HUDEP-2 (cell line): ENCODE results near the gene COLGALT1.
A peak's percentile ranks its signal among the peaks of the same experiment; 100 is the strongest.
"Not testable (repeated sequence)": the region's sequence is repeated elsewhere in the genome, so short reads cannot be mapped to it uniquely, and the experiment has no call there.

Experiments used
- DNase-seq, 76 experiments: peaks; one replicate each; lab custom pipeline; 2025; ENCODE audit not compliant: unreplicated experiment in 76 of 76; lab: John Stamatoyannopoulos, UW

The COLGALT1 gene

GRCh38 chr19:17556995-17557394 is 1.5 kb downstream of the COLGALT1 start:
- no peak for DNase-seq

GRCh38 chr19:17557466-17557865 is 2.0 kb downstream of the COLGALT1 start:
- no peak for DNase-seq

DNA sequence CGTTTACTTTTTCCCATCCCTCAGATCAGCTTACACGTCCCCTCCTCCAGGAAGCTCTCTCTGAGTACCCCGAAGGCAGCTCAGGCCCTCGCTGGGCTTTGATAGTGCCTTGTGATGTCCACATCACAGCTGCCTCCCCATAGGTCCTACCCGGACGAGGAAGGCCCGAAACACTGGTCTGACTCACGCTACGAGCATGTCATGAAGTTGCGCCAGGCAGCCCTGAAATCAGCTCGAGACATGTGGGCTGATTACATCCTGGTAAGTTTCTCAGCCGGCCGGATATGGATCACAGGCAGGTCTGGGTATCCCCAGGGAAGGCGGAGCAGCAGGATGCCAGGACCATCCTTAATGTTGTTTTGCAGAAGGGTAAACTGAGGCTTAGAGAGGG is 4.8 kb downstream of the COLGALT1 start:
- no peak for DNase-seq

DNA sequence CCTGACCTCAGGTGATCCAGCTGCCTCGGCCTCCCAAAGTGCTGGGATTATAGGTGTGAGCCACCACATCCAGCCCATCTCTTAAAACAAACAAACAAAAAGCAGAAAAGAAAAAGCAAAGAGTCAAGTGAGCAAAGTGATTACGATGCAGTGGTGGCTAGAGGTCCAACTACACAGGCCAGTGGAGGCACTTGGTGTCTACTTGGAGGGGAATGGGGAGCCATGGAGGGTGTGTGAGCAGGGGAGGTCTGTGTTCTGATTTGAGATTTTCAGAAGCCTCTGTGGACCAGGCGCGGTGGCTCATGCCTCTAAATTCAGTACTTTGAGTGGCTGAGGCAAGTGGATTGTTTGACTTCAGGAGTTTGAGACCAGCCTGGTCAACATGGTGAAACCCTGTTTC is 6.6 kb downstream of the COLGALT1 start:
- no peak for DNase-seq

- DNase-seq: no peak
These were observed 7.1 kb downstream of the COLGALT1 start for GRCh38 chr19:17562561-17562960.

- no peak for DNase-seq
These were observed 9.3 kb downstream of the COLGALT1 start for GRCh38 chr19:17564781-17565180.

- no peak for DNase-seq
These were observed 10.2 kb downstream of the COLGALT1 start for GRCh38 chr19:17565611-17566010.

GRCh38 chr19:17567940-17568339 is 12.5 kb downstream of the COLGALT1 start:
- no peak for DNase-seq

DNA sequence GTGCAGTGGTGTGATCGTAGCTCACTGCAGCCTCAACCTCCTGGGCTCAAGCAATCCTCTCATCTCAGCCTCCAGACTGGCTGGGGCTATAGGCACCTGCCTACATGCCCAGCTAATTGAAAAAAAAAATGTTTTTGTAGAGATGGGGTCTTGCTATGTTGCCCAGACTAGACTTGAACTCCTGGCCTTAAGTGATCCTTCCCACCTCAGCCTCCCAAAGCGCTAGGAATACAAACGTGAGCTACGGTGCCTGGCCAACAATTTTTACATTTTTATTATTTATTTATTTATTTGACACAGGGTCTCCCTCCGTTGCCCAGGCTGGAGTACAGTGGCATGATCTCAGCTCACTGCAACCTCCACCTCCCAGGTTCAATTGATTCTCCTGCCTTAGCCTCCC is 14.8 kb downstream of the COLGALT1 start:
- DNase-seq: not testable (repeated sequence)

DNA sequence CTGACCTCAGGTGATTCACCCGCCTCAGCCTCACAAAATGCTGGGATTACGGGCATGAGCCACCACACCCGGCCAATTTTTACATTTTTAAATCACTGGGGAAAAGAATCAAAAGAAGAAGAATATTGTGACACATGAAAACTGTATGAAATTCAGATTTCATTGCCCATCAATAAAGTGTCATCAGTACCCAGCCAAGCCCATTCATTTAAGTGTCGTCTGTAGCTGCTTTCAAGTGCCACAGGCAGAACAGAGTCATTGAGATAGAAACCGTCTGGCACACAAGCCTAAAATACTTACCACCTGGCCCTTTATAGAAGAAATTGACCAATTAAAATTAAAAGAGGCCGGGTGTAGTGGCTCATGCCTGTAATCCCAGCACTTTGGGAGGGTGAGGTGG is 15.3 kb downstream of the COLGALT1 start:
- no peak for DNase-seq

- no peak for DNase-seq
These were observed 17.2 kb downstream of the COLGALT1 start for GRCh38 chr19:17572638-17573037.

- DNase-seq: peak in 57 of 76 experiments; percentile 29 to 88 (median 74)
These were observed 20.7 kb downstream of the COLGALT1 start for GRCh38 chr19:17575871-17576757.

GRCh38 chr19:17576758-17577456 is 21.5 kb downstream of the COLGALT1 start:
- peak; percentile 71 to 100 (median 99) for DNase-seq

DNA sequence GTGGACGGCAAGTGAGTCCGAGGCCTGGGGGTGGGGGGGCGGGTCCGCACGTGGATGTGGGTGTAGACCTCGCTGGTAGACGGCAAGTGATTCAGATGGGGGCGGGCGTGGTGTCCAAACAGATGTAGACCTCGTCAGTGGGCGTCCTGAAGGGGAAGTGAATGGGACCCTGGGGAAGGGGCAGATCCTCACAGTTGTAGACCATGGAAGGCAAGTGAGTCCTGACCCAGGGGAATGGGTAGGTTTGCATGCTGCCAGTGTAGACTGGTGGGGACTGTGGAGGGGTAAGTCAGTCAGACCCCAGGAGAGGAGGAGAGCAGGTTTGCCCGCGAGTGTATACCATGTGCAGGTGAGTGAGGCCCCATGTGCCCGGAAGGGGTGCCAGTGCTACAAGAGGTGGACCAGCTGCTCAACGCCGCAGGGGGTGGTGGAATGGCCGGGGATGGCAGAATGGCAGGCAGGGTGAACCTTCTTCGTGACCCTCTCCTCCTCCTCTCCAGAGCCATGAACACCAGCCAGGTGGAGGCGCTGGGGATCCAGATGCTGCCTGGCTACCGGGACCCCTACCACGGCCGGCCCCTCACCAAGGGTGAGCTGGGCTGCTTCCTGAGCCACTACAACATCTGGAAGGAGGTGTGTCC is 22.1 kb downstream of the COLGALT1 start:
- DNase-seq: no peak

DNA sequence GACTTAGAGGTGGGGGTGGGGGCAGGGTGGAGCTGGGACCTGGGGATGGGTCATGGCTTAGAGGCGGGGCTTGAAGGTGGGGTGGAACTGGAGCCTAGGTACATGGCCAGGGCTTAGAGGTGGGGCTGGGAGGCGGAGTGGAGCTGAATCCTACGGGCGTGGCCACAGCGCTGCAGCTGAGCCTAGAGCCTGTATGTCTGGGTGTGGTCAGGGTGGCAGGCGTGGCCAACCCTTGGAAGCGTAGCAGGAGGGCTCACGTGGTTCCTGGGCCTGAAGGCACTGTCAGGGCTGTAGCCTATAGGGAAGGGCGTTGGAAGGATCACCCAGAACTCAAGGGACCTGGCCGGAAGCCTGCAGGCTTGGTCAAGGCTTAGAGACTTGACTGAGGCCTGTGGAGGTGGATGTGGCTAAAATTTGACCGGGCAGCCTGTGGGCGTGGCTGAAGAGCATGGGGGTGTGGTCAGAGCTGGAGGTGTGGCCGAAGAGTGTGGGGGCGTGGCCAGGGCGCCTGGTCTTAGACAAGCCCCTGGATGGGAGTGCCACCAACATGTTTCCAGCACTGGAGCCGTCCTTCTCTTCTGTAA is 24.3 kb downstream of the COLGALT1 start:
- peak; percentile 51 to 98 (median 93) for DNase-seq

DNA sequence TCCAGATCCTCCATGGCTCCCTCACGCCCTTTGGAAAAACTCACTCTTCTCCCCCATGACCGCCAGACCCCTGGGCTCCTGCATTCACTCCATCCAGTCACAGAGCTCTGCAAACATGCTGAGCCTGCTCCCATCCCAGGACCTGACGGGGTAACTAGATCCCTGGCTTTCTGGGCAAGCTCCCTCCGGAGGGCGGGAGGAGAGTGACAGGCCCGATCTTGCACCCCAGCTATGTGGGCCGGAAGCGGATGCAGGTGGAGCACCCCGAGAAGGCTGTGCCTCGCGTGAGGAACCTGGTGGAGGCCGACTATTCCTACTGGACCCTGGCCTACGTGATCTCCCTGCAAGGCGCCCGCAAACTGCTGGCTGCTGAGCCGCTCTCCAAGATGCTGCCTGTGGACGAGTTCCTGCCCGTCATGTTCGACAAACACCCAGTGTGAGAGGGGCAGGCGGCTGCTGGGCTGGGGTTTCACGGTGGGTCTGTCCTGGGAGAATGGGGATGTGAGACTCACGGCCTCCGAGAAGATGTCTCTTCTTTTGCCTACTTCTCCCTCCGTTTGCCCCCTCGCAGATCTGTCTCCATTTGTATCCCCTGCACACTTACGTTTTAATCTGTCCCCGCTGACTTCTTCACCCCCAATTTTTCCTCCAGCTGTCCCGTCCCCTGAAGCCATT is 25.2 kb downstream of the COLGALT1 start:
- DNase-seq: no peak

GRCh38 chr19:17581211-17581874 is 25.9 kb downstream of the COLGALT1 start:
- DNase-seq: no peak

DNA sequence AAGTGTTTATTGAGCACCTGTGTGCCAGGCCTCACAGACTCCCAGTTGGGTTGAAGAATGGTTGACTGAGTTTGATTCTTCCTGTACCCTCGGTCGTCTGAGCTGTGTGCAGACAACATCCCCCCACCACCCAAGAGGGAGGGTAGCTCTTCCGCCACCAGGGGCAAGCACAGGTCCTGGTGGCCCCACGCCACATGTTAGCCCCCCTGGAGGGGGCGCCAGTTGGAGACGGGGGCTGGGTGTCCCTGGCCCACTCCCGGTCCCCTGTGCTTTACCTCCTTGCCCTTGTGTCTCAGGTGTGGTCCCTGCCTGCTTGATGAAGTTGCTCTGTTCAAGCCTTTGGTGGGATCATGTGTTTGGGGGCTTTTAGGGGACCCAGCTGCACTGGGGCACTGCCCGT is 27.2 kb downstream of the COLGALT1 start:
- DNase-seq: no peak

GRCh38 chr19:17584132-17584531 is 28.7 kb downstream of the COLGALT1 start:
- DNase-seq: no peak

DNA sequence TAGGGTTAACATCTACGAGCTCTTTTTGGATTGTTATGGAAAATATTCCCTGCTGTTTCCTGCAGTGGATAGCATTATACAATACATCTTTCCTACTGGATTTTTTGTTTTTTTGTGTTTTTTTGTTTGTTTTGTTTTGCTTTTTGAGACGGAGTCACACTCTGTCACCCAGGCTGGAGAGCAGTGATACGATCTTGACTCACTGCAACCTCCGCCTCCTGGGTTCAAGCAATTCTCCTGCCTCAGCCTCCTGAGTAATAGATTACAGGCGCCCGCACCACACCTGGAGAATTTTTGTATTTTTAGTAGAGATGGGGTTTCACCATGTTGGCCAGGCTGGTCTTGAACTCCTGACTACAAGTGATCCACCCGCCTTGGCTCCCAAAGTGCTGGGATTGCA is 29.9 kb downstream of the COLGALT1 start:
- not testable (repeated sequence) for DNase-seq
